DOHH2 (cell line): ENCODE results near the gene HSD11B1.

Experiments
- H3F3A ChIP-seq: fragments of 200-600 bp; sonication (generic), shearing (Covaris generic); 2 replicates; pipeline ENCODE4 v1.6.0; 2016; ENCODE audit warnings: antibody characterized with exemption, mild to moderate bottlenecking; ENCODE audit not compliant: control insufficient read depth, insufficient read depth
- H3K27ac ChIP-seq: fragments of 200-600 bp; sonication (generic); 2 replicates; pipeline ENCODE4 v1.5.1; 2014; ENCODE audit warnings: low read depth, mild to moderate bottlenecking, low read length, moderate library complexity
- H3K27me3 ChIP-seq: fragments of 200-600 bp; sonication (generic); 2 replicates; pipeline ENCODE4 v1.6.1; 2014; ENCODE audit warnings: mild to moderate bottlenecking, low read length, mixed read lengths; ENCODE audit not compliant: control insufficient read depth
- H3K36me3 ChIP-seq: fragments of 200-600 bp; sonication (generic); 2 replicates; pipeline ENCODE4 v1.6.1; 2014; ENCODE audit warnings: mild to moderate bottlenecking, low read length, moderate library complexity, mixed read lengths; ENCODE audit not compliant: control insufficient read depth
- H3K4me1 ChIP-seq: fragments of 200-600 bp; sonication (generic); 2 replicates; pipeline ENCODE4 v1.6.1; 2014; ENCODE audit warnings: mild to moderate bottlenecking, low read length, mixed read lengths; ENCODE audit not compliant: control insufficient read depth
- H3K4me2 ChIP-seq: fragments of 200-600 bp; sonication (generic); 2 replicates; pipeline ENCODE4 v1.6.0; 2014; ENCODE audit warnings: mild to moderate bottlenecking, low read length, moderate library complexity
- H3K4me3 ChIP-seq: fragments of 200-600 bp; sonication (generic); 2 replicates; pipeline ENCODE4 v1.5.1; 2014; ENCODE audit warnings: mild to moderate bottlenecking, low read length, mixed read lengths
- H3K79me2 ChIP-seq: fragments of 200-600 bp; sonication (generic); 2 replicates; pipeline ENCODE4 v1.6.1; 2014; ENCODE audit warnings: mild to moderate bottlenecking, low read length, mixed read lengths; ENCODE audit not compliant: control insufficient read depth
- H3K9me2 ChIP-seq: fragments of 200-600 bp; sonication (generic); replicated peaks from 2 replicates; pipeline ENCODE4 v1.6.1; 2014; ENCODE audit warnings: mild to moderate bottlenecking, low read length, mixed read lengths; ENCODE audit not compliant: control insufficient read depth
- H3K9me3 ChIP-seq: fragments of 200-600 bp; sonication (generic); 2 replicates; pipeline ENCODE4 v1.6.1; 2014; ENCODE audit warnings: antibody characterized with exemption, low read length, mixed read lengths; ENCODE audit not compliant: control insufficient read depth, insufficient read depth
- H4K20me1 ChIP-seq: fragments of 200-600 bp; sonication (generic); 2 replicates; pipeline ENCODE4 v1.6.0; 2014; ENCODE audit warnings: low read depth, mild to moderate bottlenecking, antibody characterized with exemption, low read length, moderate library complexity; ENCODE audit not compliant: control insufficient read depth, insufficient read depth
- CTCF ChIP-seq: fragments of 200-600 bp; sonication (generic); IDR thresholded peaks from one replicate; pipeline ENCODE4 v1.5.1; 2014; ENCODE audit warnings: antibody characterized with exemption, mild to moderate bottlenecking, low read depth, low read length; ENCODE audit not compliant: poor library complexity, severe bottlenecking
- EZH2phosphoT487 ChIP-seq: fragments of 200-600 bp; sonication (generic); IDR thresholded peaks from 2 replicates; pipeline ENCODE4 v1.6.1; 2017; ENCODE audit warnings: borderline replicate concordance, mild to moderate bottlenecking, antibody characterized with exemption, low read length, moderate library complexity, mixed read lengths

Gene HSD11B1

GRCh38 chr1:209710093-209710492, 5.4 kb downstream of the HSD11B1 start:
- no peaks in the 10 kb centered on the region for H4K20me1 ChIP-seq
- H3K9me2 ChIP-seq, result no peaks in the 10 kb centered on the region

GRCh38 chr1:209710847-209711246, 6.2 kb downstream of the HSD11B1 start:
- H3K36me3 ChIP-seq, result no peaks in the 10 kb centered on the region
- no peak overlapping the region for H3K4me2 ChIP-seq
- H3K9me3 ChIP-seq, result no peaks in the 10 kb centered on the region
- TF ChIP-seq CTCF (no peak), EZH2phosphoT487 (no peak)
- H3K4me1 ChIP-seq, result no peaks in the 10 kb centered on the region
- no peak overlapping the region for H3K4me3 ChIP-seq
- no peaks in the 10 kb centered on the region for H3K79me2 ChIP-seq
- no peaks in the 10 kb centered on the region for H3K9me2 ChIP-seq
- H3F3A ChIP-seq, result no peaks in the 10 kb centered on the region
- no peaks in the 10 kb centered on the region for H4K20me1 ChIP-seq
- no peak overlapping the region for H3K27ac ChIP-seq
- H3K27me3 ChIP-seq, result 0 out of 2 replicates have a peak, but pooled peaks cover 5% of the 10 kb centered on the region

More at GRCh38 chr1:209710093-209710492, 5.4 kb downstream of the HSD11B1 start:
- H3K27ac ChIP-seq, result no peak overlapping the region
- H3K79me2 ChIP-seq, result no peaks in the 10 kb centered on the region
- no peaks in the 10 kb centered on the region for H3K4me1 ChIP-seq
- TF ChIP-seq EZH2phosphoT487 (no peak), CTCF (no peak)
- H3K4me3 ChIP-seq, result no peak overlapping the region
- H3K9me3 ChIP-seq, result no peaks in the 10 kb centered on the region
- H3K36me3 ChIP-seq, result no peaks in the 10 kb centered on the region
- no peaks in the 10 kb centered on the region for H3F3A ChIP-seq
- H3K4me2 ChIP-seq, result no peak overlapping the region
- 0 out of 2 replicates have a peak, but pooled peaks cover 5% of the 10 kb centered on the region for H3K27me3 ChIP-seq

GRCh38 chr1:209714338-209714737, 9.7 kb downstream of the HSD11B1 start:
- Histone ChIP-seq H3K9me3 (no peaks in the 10 kb centered on the region), H3K4me1 (no peaks in the 10 kb centered on the region), H3K79me2 (no peaks in the 10 kb centered on the region), H4K20me1 (no peaks in the 10 kb centered on the region), H3F3A (no peaks in the 10 kb centered on the region), H3K27me3 (no peaks in the 10 kb centered on the region), H3K4me3 (no peak overlapping the region), H3K4me2 (no peak overlapping the region), H3K27ac (no peak overlapping the region), H3K9me2 (no peaks in the 10 kb centered on the region), H3K36me3 (no peaks in the 10 kb centered on the region)
- TF ChIP-seq EZH2phosphoT487 (no peak), CTCF (no peak)
